H1 (cell line): ENCODE data around the gene SLC38A1.

Experiments
- CEBPB ChIP-seq: IDR thresholded peaks from 2 replicates; pipeline ENCODE4 v1.6.1; 2012; ENCODE audit warnings: low read depth, low read length
- EZH2 ChIP-seq: fragments of 200-600 bp; sonication (generic); IDR thresholded peaks from 2 replicates; pipeline ENCODE4 v1.7.1; 2012; ENCODE audit warnings: low read depth, mild to moderate bottlenecking, moderate library complexity, low read length, inconsistent platforms; ENCODE audit not compliant: severe bottlenecking
- FOSL1 ChIP-seq: IDR thresholded peaks from 2 replicates; pipeline ENCODE4 v1.6.1; 2011; ENCODE audit warnings: mild to moderate bottlenecking, low read depth, low read length, moderate library complexity; ENCODE audit not compliant: insufficient read depth
- JUN ChIP-seq: IDR thresholded peaks from 2 replicates; pipeline ENCODE4 v1.6.1; 2011; ENCODE audit warnings: low read depth, mild to moderate bottlenecking, improper control_type of control experiment, low read length
- KDM5A ChIP-seq: fragments of 200-600 bp; IDR thresholded peaks from 2 replicates; pipeline ENCODE4 v1.7.1; 2012; ENCODE audit warnings: mild to moderate bottlenecking, low read length, inconsistent platforms, mixed read lengths
- POLR2A ChIP-seq, 2 experiments: IDR thresholded peaks; 1 replicate in 1 of 2; 2 replicates in 1 of 2; pipeline ENCODE4 v1.6.1; 2011; ENCODE audit warnings: low read depth in 2 of 2, low read length in 2 of 2, mild to moderate bottlenecking in 2 of 2; ENCODE audit errors: control extremely low read depth in 1 of 2
- POLR2AphosphoS5 ChIP-seq: IDR thresholded peaks from 2 replicates; pipeline ENCODE4 v1.6.1; 2011; ENCODE audit warnings: low read depth, low read length
- USF2 ChIP-seq: IDR thresholded peaks from 2 replicates; pipeline ENCODE4 v1.6.1; 2011; ENCODE audit warnings: low read length, improper control_type of control experiment
- TF ChIP-seq, protein P1 (sequence below), 3 experiments: IDR thresholded peaks; 1 replicate in 2 of 3; 2 replicates in 1 of 3; pipeline versions ENCODE4 v1.5.1 to v1.6.1; 2011; ENCODE audit warnings: low read length in 3 of 3, mild to moderate bottlenecking in 3 of 3, inconsistent platforms in 2 of 3, low read depth in 1 of 3, moderate library complexity in 1 of 3; ENCODE audit not compliant: insufficient read depth in 1 of 3; ENCODE audit errors: control extremely low read depth in 1 of 3
- TF ChIP-seq, protein P2 (sequence below): fragments of 300-600 bp; sonication (generic); IDR thresholded peaks from 2 replicates; pipeline ENCODE4 v1.7.1; 2012; ENCODE audit warnings: low read length, moderate library complexity, mild to moderate bottlenecking, inconsistent platforms; ENCODE audit not compliant: insufficient replicate concordance

DNA sequence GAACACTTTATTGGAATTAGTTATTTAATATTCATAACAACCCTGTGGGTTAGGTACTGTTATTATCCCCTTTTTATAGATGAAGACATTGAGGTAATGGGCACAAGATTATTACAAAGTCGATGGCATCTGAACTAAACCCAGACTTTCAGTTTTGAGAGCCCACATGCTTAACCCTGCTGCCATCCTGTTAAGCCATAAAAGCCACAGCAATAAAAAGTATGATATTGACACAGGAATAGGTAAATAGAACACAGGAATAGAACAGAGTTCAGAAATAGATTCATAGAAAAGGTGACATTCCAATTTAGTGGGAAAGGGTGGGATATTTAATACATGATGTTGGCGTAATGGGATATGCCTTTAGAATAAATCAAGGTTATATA, 119.8 kb downstream of the SLC38A1 start:
- TF ChIP-seq, protein P1, sequence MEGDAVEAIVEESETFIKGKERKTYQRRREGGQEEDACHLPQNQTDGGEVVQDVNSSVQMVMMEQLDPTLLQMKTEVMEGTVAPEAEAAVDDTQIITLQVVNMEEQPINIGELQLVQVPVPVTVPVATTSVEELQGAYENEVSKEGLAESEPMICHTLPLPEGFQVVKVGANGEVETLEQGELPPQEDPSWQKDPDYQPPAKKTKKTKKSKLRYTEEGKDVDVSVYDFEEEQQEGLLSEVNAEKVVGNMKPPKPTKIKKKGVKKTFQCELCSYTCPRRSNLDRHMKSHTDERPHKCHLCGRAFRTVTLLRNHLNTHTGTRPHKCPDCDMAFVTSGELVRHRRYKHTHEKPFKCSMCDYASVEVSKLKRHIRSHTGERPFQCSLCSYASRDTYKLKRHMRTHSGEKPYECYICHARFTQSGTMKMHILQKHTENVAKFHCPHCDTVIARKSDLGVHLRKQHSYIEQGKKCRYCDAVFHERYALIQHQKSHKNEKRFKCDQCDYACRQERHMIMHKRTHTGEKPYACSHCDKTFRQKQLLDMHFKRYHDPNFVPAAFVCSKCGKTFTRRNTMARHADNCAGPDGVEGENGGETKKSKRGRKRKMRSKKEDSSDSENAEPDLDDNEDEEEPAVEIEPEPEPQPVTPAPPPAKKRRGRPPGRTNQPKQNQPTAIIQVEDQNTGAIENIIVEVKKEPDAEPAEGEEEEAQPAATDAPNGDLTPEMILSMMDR (IDR thresholded peaks at IDR 0.05; ENCODE audit: control extremely low read depth in 1 of 3, insufficient read depth in 1 of 3, low read depth in 1 of 3, low read length in 3 of 3), result no peak
- TF ChIP-seq USF2 (no peak), POLR2A (IDR thresholded peaks at IDR 0.05; ENCODE audit: control extremely low read depth in 1 of 2, low read depth in 2 of 2, low read length in 2 of 2) (no peak), CEBPB (no peak), JUN (no peak), KDM5A (no peak), POLR2AphosphoS5 (no peak), EZH2 (no peak), FOSL1 (no peak)
- TF ChIP-seq, protein P2, sequence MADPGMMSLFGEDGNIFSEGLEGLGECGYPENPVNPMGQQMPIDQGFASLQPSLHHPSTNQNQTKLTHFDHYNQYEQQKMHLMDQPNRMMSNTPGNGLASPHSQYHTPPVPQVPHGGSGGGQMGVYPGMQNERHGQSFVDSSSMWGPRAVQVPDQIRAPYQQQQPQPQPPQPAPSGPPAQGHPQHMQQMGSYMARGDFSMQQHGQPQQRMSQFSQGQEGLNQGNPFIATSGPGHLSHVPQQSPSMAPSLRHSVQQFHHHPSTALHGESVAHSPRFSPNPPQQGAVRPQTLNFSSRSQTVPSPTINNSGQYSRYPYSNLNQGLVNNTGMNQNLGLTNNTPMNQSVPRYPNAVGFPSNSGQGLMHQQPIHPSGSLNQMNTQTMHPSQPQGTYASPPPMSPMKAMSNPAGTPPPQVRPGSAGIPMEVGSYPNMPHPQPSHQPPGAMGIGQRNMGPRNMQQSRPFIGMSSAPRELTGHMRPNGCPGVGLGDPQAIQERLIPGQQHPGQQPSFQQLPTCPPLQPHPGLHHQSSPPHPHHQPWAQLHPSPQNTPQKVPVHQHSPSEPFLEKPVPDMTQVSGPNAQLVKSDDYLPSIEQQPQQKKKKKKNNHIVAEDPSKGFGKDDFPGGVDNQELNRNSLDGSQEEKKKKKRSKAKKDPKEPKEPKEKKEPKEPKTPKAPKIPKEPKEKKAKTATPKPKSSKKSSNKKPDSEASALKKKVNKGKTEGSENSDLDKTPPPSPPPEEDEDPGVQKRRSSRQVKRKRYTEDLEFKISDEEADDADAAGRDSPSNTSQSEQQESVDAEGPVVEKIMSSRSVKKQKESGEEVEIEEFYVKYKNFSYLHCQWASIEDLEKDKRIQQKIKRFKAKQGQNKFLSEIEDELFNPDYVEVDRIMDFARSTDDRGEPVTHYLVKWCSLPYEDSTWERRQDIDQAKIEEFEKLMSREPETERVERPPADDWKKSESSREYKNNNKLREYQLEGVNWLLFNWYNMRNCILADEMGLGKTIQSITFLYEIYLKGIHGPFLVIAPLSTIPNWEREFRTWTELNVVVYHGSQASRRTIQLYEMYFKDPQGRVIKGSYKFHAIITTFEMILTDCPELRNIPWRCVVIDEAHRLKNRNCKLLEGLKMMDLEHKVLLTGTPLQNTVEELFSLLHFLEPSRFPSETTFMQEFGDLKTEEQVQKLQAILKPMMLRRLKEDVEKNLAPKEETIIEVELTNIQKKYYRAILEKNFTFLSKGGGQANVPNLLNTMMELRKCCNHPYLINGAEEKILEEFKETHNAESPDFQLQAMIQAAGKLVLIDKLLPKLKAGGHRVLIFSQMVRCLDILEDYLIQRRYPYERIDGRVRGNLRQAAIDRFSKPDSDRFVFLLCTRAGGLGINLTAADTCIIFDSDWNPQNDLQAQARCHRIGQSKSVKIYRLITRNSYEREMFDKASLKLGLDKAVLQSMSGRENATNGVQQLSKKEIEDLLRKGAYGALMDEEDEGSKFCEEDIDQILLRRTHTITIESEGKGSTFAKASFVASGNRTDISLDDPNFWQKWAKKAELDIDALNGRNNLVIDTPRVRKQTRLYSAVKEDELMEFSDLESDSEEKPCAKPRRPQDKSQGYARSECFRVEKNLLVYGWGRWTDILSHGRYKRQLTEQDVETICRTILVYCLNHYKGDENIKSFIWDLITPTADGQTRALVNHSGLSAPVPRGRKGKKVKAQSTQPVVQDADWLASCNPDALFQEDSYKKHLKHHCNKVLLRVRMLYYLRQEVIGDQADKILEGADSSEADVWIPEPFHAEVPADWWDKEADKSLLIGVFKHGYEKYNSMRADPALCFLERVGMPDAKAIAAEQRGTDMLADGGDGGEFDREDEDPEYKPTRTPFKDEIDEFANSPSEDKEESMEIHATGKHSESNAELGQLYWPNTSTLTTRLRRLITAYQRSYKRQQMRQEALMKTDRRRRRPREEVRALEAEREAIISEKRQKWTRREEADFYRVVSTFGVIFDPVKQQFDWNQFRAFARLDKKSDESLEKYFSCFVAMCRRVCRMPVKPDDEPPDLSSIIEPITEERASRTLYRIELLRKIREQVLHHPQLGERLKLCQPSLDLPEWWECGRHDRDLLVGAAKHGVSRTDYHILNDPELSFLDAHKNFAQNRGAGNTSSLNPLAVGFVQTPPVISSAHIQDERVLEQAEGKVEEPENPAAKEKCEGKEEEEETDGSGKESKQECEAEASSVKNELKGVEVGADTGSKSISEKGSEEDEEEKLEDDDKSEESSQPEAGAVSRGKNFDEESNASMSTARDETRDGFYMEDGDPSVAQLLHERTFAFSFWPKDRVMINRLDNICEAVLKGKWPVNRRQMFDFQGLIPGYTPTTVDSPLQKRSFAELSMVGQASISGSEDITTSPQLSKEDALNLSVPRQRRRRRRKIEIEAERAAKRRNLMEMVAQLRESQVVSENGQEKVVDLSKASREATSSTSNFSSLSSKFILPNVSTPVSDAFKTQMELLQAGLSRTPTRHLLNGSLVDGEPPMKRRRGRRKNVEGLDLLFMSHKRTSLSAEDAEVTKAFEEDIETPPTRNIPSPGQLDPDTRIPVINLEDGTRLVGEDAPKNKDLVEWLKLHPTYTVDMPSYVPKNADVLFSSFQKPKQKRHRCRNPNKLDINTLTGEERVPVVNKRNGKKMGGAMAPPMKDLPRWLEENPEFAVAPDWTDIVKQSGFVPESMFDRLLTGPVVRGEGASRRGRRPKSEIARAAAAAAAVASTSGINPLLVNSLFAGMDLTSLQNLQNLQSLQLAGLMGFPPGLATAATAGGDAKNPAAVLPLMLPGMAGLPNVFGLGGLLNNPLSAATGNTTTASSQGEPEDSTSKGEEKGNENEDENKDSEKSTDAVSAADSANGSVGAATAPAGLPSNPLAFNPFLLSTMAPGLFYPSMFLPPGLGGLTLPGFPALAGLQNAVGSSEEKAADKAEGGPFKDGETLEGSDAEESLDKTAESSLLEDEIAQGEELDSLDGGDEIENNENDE, result no peak
